Middle frontal gyrus (tissue), 1 donor: ENCODE measurements around the gene CTTNBP2NL.
A peak's percentile ranks its signal among the peaks of the same experiment; 100 is the strongest.
"Not testable (repeated sequence)": the region's sequence is repeated elsewhere in the genome, so short reads cannot be mapped to it uniquely, and the experiment has no call there.

Source experiments
- DNase-seq: peaks from one replicate; pipeline ENCODE4 v3.0.0-alpha.2; 2015; ENCODE audit warnings: low spot score; ENCODE audit errors: extremely low spot score

The CTTNBP2NL gene

DNA sequence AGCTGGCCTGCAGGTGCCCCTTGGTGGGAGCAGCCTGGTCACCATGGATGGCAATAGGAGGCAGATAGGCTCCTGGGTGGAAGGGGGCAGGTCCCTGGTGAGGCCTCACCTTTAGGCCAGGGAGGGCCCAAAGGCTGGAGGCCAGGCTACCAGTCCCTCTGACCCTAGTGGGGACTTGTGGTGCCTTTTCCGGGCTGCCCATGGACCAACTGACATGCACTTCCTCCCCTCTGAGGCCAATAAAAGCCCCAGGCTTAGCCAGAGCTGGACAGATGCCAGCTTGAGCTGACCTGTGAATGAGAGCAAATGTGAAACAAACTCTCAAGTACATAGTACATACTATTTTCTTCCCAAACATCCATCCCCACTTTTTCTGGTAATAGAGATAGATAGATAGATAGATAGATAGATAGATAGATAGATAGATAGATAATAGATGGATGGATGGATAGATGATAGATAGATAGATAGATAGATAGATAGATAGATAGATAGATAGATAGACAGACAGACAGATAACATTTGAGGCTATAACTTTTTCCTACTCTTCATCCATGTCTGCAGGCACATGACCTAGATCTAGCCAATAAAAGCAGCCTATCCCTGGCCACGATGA lies 9.2 kb upstream of the CTTNBP2NL start:
- no peak for DNase-seq

DNA sequence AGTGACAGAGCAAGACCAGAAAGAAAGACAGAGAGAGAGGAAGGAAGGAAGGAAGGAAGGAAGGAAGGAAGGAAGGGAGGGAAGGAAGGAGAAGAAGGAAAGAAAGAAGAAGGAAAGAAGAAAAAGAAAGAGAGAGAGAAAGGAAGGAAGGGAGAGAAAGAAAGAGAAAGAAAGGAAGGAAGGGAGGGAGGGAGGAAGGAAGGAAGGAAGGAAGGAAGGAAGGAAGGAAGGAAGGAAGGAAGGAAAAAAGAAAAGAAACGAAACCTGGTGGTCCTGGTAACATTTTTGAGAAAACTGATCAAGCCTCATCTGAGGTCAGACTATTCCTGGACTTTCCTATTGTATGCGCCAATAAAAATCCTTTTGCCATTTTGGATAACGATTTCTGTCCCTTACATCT lies 8.2 kb upstream of the CTTNBP2NL start:
- no peak for DNase-seq

DNA sequence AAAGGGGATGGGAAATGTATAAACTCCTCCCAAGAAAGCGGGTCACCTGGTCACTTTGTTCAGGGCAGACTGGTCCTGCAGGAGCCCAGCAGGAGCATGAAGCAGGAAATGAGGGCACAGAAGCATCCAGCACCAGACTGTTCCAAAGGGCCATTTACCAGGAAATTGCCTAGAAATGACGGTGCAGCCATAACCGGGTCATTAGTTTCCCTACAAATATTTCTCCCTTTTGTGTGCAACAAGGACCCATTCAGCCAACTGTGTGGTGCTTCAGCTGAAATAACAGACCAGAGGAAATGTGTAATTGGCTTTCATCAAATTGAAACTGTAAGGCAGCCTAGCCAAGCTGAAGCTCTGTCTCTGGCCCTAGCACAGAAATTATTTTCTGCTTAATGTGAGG lies 7.6 kb upstream of the CTTNBP2NL start:
- DNase-seq: no peak

DNA sequence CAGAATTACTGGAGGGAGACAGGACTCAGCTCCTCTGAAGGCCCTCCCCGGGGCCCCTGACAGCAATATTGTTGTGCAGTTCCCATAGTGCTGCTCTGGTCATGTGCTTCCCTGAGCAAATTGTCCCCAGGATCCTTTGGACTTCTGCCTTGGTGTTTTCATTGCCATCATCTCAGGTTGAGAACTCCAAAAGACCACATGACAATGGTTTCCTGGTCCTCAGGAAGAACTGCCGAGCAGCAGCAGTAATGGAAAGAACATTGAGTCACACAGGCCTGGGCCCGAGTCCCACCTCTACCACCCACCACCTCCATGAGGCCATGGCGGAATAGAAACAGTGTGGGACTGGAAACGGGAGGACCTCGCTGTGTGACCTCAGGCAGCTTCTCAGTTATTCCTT lies 6.3 kb upstream of the CTTNBP2NL start:
- DNase-seq: no peak

DNA sequence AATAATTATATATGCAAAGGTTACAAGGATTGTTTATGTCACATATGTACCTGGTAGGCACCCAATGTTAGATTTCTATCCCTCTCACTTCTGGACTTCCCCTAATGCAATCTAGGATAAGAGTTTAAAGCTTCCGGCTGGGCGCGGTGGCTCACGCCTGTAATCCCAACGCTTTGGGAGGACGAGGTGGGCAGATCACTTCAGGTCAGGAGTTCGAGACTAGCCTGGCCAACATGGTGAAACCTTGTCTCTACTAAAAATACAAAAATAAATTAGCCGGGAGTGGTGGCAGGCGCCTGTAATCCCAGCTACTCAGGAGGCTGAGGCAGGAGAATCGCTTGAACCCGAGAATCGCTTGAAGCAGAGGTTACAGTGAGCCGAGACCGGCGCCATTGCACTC lies 5.7 kb upstream of the CTTNBP2NL start:
- not testable (repeated sequence) for DNase-seq

DNA sequence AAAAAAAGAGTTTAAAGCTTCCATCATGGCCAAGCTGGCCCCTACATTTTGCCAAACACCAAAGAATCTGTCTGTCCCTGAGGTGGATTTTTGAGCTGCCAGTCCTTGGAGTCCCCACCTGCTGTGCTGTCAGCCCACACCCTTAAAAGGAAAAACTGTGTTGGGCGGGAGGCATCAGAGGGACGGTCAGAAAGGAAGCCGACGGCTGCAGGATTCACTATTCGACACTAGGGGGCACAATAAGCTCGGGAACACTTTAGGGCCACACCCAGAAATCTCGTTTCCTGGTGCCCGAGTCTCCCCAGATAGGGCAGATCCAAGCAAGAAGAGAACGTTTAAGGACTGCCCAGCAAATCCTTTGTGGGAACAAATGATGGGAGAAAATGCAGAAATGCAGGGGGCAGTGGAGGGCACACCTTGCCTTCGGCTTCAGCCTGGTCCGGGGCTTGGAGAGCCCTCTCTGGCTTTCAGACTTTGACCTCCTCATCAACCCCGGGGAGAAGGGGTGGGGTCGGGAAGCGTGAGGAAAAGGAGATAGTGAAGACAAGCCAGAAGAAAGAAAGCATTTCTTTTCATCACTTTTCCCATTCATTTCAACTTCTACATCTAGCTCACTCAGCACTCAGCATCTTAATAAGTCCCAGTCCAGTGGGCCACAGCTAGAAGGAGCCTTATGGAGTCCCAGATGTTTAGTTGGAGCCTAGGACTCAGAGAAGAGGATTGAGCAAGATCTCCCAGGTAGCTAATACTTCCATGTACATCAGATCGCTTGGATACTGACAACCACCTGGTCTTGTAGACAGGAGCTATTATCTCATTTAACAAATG lies 5.0 kb upstream of the CTTNBP2NL start:
- peak; percentile 89 for DNase-seq

DNA sequence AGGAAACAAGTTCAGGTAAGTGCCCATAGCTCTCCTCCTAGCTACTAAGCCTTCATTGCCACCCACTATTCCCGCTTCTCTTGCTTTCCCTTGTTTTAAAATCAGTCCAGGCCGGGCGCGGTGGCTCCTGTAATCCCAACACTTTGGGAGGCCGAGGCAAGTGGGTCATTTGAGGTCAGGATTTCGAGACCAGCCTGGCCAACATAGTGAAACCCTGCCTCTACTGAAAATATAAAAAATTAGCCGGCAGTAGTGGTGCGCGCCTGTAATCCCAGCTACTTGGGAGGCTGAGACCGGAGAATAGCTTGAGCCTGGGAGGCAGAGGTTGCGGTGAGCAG lies 4.4 kb upstream of the CTTNBP2NL start:
- DNase-seq: no peak

DNA sequence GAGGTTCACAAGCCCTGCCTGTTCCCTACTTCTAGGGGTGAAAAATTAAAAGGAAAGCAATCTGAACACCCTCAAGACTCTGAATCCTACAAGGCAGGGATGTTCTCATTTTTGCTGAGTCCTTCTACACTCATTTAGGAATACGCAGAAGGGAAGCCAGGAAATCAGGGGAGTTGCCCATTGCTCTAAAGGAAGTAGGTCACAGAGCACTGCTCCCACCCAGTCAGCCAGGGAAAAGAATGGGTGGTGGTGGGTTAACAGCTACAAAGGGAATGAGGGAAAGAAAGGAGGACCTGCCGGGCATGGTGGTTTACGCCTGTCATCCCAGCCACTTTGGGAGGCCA lies 2.4 kb upstream of the CTTNBP2NL start:
- DNase-seq: no peak

DNA sequence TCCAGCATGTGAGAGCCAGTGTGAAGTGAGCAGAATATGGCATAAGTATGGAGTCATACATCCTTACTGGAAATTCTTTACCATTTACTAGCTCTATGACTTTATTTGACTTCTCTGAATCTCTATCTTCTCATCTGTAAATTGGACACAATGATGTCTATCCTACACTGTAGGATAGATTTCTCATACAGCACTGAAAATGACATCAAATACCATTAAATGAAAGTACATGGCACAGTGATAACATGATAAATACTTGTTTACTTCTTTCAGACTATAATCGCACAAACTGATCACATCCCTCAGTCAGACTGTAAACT lies 1.3 kb upstream of the CTTNBP2NL start:
- DNase-seq: no peak

DNA sequence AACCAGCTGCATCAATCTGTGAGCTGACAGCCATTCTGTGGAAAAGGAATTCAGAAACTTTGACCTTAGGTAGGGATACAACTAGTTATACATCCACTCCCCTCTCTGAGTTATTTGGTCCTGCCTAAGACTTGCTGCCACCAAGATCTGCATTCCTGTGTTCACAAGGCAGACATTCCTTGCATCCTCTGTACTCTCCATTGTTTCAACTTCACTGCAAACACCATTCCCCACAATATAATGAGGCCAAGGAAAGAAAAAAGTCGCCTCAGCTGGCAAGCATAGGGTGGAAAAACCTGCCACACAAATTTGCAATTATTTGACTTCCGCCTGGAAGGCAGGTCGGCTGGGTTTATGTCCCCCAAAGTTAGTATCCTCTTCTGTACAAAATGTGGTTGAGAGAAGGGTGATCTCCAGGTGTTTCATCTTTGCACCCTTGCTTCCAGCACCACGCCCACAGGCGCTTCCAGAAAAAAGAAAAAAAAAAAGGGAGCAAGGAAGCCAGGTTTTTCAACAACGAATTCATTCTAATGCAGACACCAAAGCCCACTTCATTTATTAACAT lies 676 bp upstream of the CTTNBP2NL start:
- no peak for DNase-seq

DNA sequence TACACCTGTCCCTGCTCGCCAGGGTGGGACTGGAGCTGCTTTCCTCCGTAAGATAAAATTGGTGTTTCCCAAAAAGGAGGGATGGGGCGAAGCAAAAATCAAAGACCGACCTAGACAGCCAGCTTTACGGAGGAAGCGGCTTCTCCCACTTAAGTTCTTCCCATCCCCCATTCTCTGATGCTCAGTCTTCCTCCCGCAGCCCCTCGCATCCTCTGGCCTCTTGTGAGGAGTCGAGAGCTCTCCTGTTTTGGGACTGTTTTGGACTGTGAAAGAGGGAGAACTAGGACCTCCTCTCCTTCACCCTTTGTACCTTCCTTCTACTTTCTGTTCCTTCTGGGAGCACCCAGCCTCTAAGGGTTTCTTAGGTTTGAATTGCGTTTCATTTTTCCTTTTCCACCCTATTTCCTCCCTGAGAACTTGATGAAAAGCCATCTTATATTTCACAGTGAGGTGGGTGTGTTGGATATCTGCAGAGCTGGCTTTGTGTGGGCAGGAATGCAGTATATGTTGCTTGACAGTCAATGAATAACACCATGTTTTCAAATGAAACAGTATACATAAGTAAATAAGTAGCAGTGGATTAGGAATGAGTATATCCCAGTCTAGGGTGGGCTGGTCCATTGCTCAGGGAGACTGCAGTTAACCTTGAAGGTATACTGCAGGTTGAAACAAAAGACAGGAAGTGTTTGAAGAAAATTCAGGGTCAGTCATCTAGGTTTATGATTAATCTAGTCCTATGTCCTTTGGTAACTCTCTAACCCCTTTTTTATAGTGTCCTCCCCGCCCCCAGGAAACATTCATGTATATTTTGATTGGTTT lies 848 bp downstream of the CTTNBP2NL start:
- DNase-seq: no peak

DNA sequence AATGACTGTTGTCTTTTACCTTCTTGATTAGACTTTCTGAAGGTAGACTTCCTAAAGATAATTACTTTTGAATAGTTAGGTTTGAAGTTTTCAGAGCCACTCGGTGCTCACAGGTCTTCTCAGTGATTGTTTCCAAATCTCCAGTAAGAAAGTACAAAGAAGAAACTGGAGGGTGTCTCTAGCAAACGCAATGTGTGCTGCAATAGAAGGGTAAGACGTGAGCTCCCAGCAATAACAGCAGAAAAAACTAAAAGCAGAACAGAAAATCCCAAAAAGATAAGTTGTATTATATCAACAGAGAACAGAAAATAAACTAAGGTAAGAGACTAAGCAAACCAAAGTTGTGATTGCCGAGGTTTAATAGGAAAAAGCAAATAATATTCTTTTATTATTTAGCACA lies 1.8 kb downstream of the CTTNBP2NL start:
- no peak for DNase-seq

DNA sequence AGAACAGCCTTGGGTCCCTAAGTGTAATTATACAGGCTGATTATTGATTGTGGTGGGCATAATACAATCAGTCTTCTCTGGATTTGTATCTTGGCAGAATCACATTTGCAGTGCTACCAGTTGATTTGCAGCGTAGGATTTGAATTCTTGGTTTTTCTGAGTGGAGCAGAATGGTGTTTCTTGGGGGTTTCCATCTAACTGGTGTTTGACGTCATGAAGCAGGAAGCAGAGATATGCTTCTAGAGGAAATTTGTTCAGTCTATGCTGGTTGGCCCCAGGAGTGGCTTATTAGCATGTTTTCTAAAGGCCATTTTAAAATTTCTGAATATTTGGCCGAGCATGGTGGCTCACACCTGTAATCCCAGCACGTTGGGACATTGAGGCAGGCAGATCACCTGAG lies 3.4 kb downstream of the CTTNBP2NL start:
- DNase-seq: no peak

DNA sequence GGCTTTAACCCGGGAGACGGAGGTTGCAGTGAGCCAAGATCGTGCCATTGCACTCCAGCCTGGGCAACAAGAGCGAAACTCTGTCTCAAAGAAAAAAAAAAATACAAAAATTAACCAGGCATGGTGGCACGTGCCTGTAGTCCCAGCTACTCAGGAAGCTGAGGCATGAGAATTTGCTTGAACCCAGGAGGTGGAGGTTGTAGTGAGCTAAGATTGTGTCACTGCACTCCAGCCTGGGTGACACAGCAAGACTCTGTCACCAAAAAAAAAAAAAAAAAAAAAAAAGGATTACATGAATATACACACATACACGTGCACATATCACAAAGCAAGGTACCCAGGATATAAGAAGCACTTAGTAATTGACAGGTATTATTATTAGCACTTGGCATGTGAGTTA lies 4.7 kb downstream of the CTTNBP2NL start:
- DNase-seq: not testable (repeated sequence)

DNA sequence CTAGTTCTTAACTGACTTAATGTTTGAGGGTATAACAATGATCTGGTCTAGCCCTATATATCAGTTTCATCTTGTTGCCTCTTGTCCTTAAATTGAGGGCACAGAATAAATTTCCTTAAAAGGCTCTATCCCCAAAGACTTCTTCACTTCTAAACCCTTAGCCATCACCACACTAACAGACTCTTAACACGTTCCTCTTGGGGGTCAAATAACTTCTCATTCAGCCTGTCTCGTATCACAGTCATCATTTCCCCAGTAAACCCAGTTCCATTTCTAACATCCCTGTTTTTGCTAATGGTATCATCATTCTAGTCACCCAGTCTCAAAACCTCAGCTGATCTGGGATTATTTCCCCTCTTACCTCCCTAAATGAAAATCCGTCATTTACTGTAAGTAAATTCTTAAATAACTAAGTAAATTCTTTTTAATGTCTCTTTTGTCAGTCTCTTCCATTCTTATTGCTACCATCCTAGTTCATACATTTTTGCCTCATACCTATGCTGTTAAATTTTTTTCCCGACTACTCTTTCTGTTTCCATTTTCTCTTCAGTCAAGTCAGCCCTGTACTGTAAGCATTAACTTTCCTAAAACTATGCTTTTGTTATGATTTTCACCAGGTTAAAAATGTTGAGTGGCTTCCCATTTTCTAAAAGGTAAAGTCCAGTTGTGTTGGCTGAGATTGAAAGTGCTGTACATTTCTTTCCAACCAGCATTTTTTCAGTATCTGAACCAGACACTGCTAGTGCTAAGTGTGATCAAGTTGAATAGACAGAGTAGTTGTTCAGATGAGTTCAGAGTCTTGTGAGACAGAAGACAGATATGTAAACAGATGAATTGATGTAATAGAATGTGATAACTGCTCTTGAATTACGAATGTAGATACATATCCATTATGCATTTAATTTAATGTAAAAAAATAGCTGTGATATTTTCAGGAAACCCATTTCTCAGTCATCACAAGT lies 6.9 kb downstream of the CTTNBP2NL start:
- no peak for DNase-seq

DNA sequence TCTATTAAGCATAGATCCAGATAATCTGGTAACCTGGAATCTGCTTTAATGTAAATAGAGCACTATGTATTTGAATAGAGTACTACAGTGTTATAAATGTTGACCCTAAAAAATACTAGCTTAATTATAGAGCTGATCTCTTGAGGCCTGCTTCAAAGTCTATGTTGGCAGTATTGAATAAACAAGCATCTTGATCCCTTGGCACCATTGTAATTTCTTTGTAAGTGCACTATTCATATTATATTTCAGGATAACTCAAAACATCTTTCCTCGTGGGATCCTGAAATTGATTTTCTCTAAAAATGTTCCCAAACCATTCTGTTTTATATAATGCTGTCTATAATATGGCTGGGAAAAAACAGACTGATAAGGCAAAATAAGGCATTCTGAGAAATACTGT lies 10.8 kb downstream of the CTTNBP2NL start:
- DNase-seq: no peak

DNA sequence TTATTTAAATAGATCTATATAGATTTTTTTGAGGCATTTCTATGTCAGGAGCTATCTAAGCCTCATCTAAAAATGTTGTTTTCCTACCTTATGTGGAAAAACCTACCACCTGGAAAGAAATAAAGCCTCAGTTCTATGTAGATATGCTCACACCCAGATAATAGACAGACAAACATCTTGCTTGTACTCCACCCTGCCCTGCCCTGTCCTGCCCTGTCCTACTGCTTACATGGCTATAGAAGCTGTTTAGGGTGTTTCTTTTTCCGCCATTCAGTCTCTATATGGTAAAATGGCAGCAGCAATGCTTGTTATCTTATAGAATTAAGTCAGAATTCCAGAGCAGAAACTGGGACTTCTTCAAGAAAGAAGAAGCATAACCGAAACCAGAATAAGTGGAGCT lies 13.4 kb downstream of the CTTNBP2NL start:
- no peak for DNase-seq

DNA sequence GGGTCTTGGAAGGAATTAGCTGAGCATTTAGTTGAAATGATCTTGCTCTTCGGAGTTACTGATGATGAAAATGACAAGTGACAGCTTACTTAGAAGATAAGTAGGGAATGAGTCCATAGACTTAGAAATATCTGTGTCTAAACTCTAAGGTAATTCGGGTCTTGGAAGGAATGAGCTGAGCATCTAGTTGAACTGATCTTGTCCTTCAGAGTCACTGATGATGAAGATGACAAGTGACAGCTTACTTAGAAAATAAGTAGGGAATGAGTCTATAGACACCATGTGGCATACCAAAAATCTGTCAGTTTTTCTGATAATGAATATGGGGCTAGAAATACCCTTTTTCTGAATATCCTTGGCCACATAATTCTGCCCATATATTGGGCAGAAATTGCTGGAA lies 14.7 kb downstream of the CTTNBP2NL start:
- no peak for DNase-seq

DNA sequence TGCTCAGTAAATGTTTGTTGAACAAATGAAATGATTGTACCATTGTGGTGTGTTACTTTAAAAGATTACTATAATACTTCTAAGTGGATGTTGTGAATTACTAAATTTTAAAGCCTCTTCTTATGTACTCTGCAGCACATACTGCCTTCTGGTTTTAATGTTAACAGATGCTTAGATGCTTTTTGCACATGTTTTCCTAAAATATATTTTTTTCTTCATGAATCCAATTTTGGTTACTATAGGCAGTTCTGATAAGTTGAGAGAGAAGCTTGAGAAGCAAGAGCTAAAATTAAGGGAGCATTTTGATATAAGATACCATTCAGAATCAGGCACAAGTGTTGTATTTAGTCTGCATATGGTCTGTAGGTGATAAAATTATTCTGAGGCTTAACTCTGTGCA lies 21.3 kb downstream of the CTTNBP2NL start:
- no peak for DNase-seq

DNA sequence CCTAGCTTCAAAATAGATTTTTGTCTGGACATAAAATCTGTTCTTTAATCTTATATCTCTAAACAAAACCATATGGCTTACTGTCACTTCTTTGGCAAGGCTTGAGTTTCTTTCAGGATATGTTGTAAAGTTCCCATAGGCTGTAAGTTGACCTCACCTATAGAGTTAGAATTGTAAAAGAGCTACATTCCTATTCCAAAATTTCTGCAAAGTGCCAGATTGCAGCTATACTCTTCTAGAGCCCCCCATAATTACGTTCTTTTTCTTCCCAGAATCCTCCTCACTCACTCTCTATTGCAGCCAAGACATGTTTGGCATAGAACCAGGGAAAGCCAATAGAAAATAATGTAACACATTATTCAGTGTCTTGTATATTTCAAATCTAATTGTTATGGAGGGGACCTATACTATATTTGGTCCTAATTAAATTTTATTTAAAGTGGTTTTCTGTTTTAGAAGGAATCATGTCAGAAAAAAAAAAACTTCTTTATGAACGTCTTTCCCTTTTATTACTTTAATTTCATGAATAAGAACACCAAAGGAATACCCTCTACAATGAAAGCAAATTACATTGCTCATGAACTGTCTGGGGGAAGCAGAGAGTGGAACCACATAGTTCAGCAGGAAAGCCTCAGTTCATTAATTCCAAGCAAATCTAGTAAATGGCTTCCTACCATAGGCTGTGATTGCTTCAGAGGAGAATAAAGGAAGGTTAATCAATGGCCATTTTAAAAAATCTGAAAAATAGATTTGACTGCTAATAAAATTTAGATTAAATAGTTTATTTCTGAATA lies 22.3 kb downstream of the CTTNBP2NL start:
- DNase-seq: no peak
